AG10803 (cell line): ENCODE results near the gene MITF.
"Not testable (repeated sequence)": the region's sequence is repeated elsewhere in the genome, so short reads cannot be mapped to it uniquely, and the experiment has no call there.

Experiments
- DNase-seq: peaks from one replicate; pipeline ENCODE4 v3.0.0; 2010; ENCODE audit warnings: low read depth
- H3K4me3 ChIP-seq: 2 replicates; pipeline ENCODE4 v1.5.1; 2011; ENCODE audit warnings: mild to moderate bottlenecking, low read length, control low read depth
- CTCF ChIP-seq: conservative IDR thresholded peaks from 2 replicates; pipeline ENCODE4 v1.5.1; 2011; ENCODE audit warnings: mild to moderate bottlenecking, low read length, control low read depth, inconsistent platforms

The MITF gene

DNA sequence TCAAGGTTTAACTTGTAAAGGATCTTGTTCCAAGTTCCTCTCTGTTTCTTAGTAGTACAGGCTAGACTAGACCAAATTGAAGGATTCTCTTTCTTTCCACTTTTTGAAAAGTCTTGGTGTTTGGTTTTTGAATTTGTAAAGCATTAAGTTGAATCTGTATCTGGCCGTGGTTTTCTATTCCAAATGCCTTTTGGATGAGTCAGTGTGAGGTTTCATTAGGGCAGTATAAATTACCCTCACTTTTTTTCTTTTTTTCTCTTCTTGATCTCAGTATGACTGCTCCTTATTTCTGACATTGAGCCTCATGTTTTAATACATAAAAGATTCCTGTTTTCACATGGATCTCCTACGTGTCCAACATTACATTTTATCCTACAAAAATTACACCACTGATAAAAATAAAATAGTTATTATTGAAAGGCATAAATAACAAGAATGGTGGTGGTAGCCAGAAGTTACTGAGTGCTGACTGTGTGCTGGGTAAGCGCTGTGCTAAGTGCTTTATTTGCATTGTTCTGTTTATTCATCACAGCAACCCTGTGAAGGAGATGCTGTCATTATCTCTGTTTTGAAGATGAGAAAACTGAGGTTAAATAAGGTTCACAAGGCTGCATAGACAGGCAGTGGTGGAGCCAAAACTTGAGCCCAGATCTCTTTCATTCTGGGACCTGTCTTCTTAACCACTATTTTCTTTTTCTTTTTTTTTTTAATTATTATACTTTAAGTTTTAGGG lies 48.3 kb downstream of the MITF start:
- no peak for TF ChIP-seq CTCF
- DNase-seq, result peak; percentile 69
- H3K4me3 ChIP-seq, result no peak overlapping the region

DNA sequence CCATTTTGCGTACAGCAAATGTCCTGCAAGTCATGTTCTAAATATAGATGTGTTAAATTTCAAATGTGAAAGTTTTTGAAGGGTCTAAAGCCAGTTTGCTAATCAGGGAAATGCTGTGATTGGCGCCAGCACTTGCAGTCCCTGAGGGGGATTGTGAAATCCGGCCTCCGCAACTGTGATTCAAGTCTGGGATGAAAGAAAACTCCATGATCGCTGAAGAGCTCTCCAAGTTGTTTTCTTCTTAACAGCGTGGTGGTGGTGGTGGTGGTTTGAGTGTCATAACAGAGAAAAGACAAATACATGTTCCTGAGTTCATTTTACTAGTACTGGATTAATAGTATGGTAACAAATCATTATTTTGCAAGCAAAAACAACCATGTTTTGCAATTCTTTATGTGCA lies 51.8 kb downstream of the MITF start:
- no peak for TF ChIP-seq CTCF
- DNase-seq, result peak; percentile 85
- no peak overlapping the region for H3K4me3 ChIP-seq

DNA sequence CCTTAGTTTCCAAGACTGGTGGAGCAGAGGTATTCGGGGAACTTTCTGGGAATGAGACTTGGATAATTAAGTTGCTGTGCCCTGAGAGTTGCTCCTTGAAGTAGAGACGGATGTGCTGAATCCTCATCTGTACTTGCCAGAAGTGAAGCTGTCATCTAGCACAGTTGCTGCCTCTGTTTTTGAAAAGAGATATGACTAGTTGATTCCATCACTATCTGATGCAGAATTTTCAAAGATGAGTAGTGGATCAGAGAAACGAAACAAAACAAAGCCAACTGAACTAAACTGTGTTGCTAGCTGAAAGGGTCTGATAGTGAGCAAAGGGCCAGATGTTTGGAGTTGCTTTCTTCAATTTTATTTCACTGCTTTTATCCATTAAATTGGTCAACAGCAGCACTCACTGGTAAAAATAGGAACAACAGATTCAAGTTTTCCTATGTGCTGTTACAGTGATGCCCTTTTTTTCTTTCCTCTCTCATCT lies 52.7 kb downstream of the MITF start:
- no peak overlapping the region for H3K4me3 ChIP-seq
- TF ChIP-seq CTCF, result peak; percentile 66
- peak; percentile 37 for DNase-seq

- DNase-seq, H3K4me3 ChIP-seq: not testable (repeated sequence)
Observed at GRCh38 chr3:69796126-69796525, 56.9 kb downstream of the MITF start.

DNA sequence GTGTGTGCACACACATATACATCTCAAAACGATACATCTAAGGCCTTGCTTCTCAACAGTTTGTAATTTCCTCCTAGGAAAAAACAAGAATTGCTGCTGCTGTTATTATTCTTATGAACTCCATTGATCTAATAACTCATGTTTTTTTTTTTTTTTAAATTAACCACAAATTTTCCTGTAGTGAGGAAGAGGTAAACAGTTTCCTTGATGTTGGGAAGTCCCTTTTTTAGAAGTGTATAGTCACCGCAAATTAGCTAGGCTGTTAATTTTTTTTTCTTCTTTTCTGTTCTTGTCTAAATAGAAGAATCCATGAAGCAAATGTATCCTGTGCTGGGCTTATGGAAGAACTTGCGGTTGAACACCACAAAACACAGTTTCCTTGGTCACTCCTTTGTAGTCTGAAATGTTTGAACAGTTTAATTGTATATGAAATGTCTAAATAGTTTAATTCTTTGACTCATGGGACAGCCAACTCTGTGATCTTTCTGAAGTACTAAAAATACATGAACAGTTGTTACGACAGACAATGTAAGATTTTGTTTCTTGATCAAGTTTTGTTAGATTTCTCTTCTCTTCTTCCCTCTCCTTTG lies 64.5 kb downstream of the MITF start:
- TF ChIP-seq CTCF, result no peak
- no peak overlapping the region for H3K4me3 ChIP-seq
- DNase-seq, result no peak

GRCh38 chr3:69805491-69805890 lies 66.2 kb downstream of the MITF start:
- H3K4me3 ChIP-seq, result no peak overlapping the region
- no peak for DNase-seq
- TF ChIP-seq CTCF, result no peak

DNA sequence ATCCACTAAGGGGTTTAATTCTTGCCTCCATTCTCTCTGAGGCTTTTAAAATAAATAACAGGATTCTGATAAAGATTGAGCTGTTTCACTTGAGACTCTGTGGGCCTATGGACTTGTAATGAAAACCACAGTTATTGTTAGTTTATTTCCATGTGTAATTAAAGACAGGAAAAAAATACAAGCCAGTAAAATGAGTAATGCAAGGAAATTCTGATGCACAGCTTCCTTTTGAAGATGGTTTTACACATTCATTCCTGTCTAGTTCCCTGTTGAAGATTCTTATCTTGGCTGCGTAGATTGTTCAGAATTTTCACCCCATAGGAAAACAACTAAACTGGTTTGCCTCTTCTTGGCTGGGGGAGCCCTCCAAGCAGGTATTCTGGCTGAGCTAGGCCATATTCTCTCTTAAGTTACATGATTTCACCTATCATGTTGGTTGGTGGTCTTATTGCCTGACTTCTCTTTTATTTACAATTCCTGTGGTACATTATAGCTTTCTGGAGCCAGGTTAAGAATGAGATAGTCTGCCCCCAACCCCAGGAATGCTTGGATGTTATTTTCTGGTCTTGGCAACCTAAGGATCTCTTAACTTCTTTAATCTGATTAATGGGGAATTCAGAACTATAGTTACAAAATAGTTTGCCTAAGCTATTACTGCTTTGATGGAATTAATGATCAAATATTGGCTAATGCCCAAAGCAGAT lies 67.6 kb downstream of the MITF start:
- TF ChIP-seq CTCF, result no peak

More for the DNA sequence above, 67.6 kb downstream of the MITF start:
- peak; percentile 35 for DNase-seq
- H3K4me3 ChIP-seq, result no peak overlapping the region
